HG02943 (cell line): Measurements from ENCODE around the gene USF1.
"Not testable (repeated sequence)": the region's sequence is repeated elsewhere in the genome, so short reads cannot be mapped to it uniquely, and the experiment has no call there.

Experiments
- ATAC-seq: cut with Tn5 transposase; IDR thresholded peaks from one replicate; pipeline ENCODE4 v1.9.1; 2021; ENCODE audit warnings: mild to moderate bottlenecking, low read depth, moderate library complexity; ENCODE audit not compliant: unreplicated experiment

The USF1 gene

GRCh38 chr1:161080441-161081405 lies 34.9 kb upstream of the USF1 start:
- ATAC-seq = no peak

GRCh38 chr1:161079436-161080110 lies 33.8 kb upstream of the USF1 start:
- ATAC-seq = no peak

GRCh38 chr1:161077426-161077825 lies 31.6 kb upstream of the USF1 start:
- ATAC-seq = no peak

- ATAC-seq = no peak
Observed at GRCh38 chr1:161076410-161076809, 30.6 kb upstream of the USF1 start.

GRCh38 chr1:161074676-161075368 lies 29.0 kb upstream of the USF1 start:
- ATAC-seq = no peak

- no peak for ATAC-seq
Observed at GRCh38 chr1:161073474-161074121, 27.8 kb upstream of the USF1 start.

- ATAC-seq = no peak
Observed at GRCh38 chr1:161072751-161073449, 27.1 kb upstream of the USF1 start.

- no peak for ATAC-seq
Observed at GRCh38 chr1:161071886-161072371, 26.2 kb upstream of the USF1 start.

- ATAC-seq = no peak
Observed at GRCh38 chr1:161070761-161071160, 25.0 kb upstream of the USF1 start.

GRCh38 chr1:161069731-161070270 lies 24.0 kb upstream of the USF1 start, which contains the start of gene ARHGAP30:
TSS of gene ARHGAP30 (minus strand) at chr1:161069891. CDS start at chr1:161069624, 267 bp downstream.
- peak; percentile 77 for ATAC-seq

GRCh38 chr1:161069241-161069640 lies 23.5 kb upstream of the USF1 start:
- no peak for ATAC-seq

- ATAC-seq = no peak
Observed at GRCh38 chr1:161068306-161069234, 22.8 kb upstream of the USF1 start.

- no peak for ATAC-seq
Observed at GRCh38 chr1:161066694-161067093, 20.9 kb upstream of the USF1 start.

- ATAC-seq = not testable (repeated sequence)
Observed at GRCh38 chr1:161065681-161066080, 19.9 kb upstream of the USF1 start.

- not testable (repeated sequence) for ATAC-seq
Observed at GRCh38 chr1:161063936-161064335, 18.2 kb upstream of the USF1 start.

- no peak for ATAC-seq
Observed at GRCh38 chr1:161061419-161061818, 15.6 kb upstream of the USF1 start.

- ATAC-seq = no peak
Observed at GRCh38 chr1:161059293-161059692, 13.5 kb upstream of the USF1 start.

GRCh38 chr1:161054805-161055204 lies 9.0 kb upstream of the USF1 start:
- ATAC-seq = no peak
